HG02798 (cell line): ENCODE data around the gene APOC1.
"Not testable (repeated sequence)": the region's sequence is repeated elsewhere in the genome, so short reads cannot be mapped to it uniquely, and the experiment has no call there.

Source experiments
- ATAC-seq: cut with Tn5 transposase; IDR thresholded peaks from one replicate; pipeline ENCODE4 v1.9.1; 2021; ENCODE audit warnings: mild to moderate bottlenecking; ENCODE audit not compliant: unreplicated experiment, poor library complexity

The APOC1 gene

GRCh38 chr19:44909775-44910174 lies 4.6 kb upstream of the APOC1 start:
- no peak for ATAC-seq

- ATAC-seq: not testable (repeated sequence)
Observed at GRCh38 chr19:44911896-44912295, 2.5 kb upstream of the APOC1 start.

- no peak for ATAC-seq
Observed at GRCh38 chr19:44912854-44913253, 1.6 kb upstream of the APOC1 start.

- not testable (repeated sequence) for ATAC-seq
Observed at GRCh38 chr19:44913512-44914432, 636 bp upstream of the APOC1 start.

- ATAC-seq: no peak
Observed at GRCh38 chr19:44924243-44924725, 9.9 kb downstream of the APOC1 start.

GRCh38 chr19:44925114-44925891 lies 10.9 kb downstream of the APOC1 start:
- ATAC-seq: no peak

- ATAC-seq: not testable (repeated sequence)
Observed at GRCh38 chr19:44926245-44927077, 12.1 kb downstream of the APOC1 start.

GRCh38 chr19:44927746-44928145 lies 13.3 kb downstream of the APOC1 start:
- no peak for ATAC-seq

GRCh38 chr19:44930088-44930487 lies 15.7 kb downstream of the APOC1 start:
- ATAC-seq: no peak

- ATAC-seq: no peak
Observed at GRCh38 chr19:44931541-44931940, 17.1 kb downstream of the APOC1 start.

GRCh38 chr19:44939668-44940067 lies 25.3 kb downstream of the APOC1 start:
- no peak for ATAC-seq

GRCh38 chr19:44942067-44942571 lies 27.7 kb downstream of the APOC1 start, which contains the start of gene APOC4:
APOC4 (plus strand) TSS chr19:44942237; CDS start chr19:44942278, 41 bp downstream.
- no peak for ATAC-seq

GRCh38 chr19:44943801-44944249 lies 29.4 kb downstream of the APOC1 start:
- ATAC-seq: peak; percentile 76

- no peak for ATAC-seq
Observed at GRCh38 chr19:44947041-44947581, 32.7 kb downstream of the APOC1 start.

- no peak for ATAC-seq
Observed at GRCh38 chr19:44948237-44948636, 33.8 kb downstream of the APOC1 start.

- no peak for ATAC-seq
Observed at GRCh38 chr19:44948763-44949374, 34.5 kb downstream of the APOC1 start.

GRCh38 chr19:44949550-44949949 lies 35.1 kb downstream of the APOC1 start:
- ATAC-seq: no peak

GRCh38 chr19:44951179-44952159 lies 37.1 kb downstream of the APOC1 start:
- no peak for ATAC-seq
